Thymus (tissue), 11 donors: ENCODE data around the gene DBP. TPM values are rescaled to one million over a fixed set of nuclear protein-coding genes. Genes with fewer than 3 reads are reported as not detected.

Experiments used
- DNase-seq, 9 donors: peaks; one replicate each; pipeline ENCODE4 v3.0.0-alpha.2; 2013; ENCODE audit warnings: low spot score in 9 of 9, low read depth in 6 of 9, missing footprints in 1 of 9
- H3K27ac ChIP-seq, 2 donors: one replicate each; pipeline ENCODE4 v1.5.1; 2013; ENCODE audit warnings: control low read depth in 1 of 2, low read depth in 1 of 2, low read length in 1 of 2, mild to moderate bottlenecking in 1 of 2, moderate library complexity in 1 of 2
- H3K27me3 ChIP-seq, 2 donors: one replicate each; pipeline ENCODE4 v1.5.1; 2013; ENCODE audit warnings: low read length in 1 of 2; ENCODE audit not compliant: control insufficient read depth in 2 of 2, insufficient read depth in 1 of 2
- H3K36me3 ChIP-seq, 2 donors: one replicate each; pipeline ENCODE4 v1.5.1; 2013; ENCODE audit warnings: low read length in 1 of 2, mild to moderate bottlenecking in 1 of 2, moderate library complexity in 1 of 2; ENCODE audit not compliant: control insufficient read depth in 2 of 2, insufficient read depth in 2 of 2
- H3K4me1 ChIP-seq, 2 donors: one replicate each; pipeline ENCODE4 v1.5.1; 2013; ENCODE audit warnings: low read length in 2 of 2; ENCODE audit not compliant: control insufficient read depth in 2 of 2, insufficient read depth in 2 of 2
- H3K4me3 ChIP-seq, 2 donors: one replicate each; pipeline ENCODE4 v1.5.1; 2013; ENCODE audit warnings: low read length in 2 of 2, control low read depth in 1 of 2, mild to moderate bottlenecking in 1 of 2
- H3K9me3 ChIP-seq, 2 donors: one replicate each; pipeline ENCODE4 v1.5.1; 2013; ENCODE audit warnings: low read length in 1 of 2, mild to moderate bottlenecking in 1 of 2; ENCODE audit not compliant: control insufficient read depth in 2 of 2, insufficient read depth in 1 of 2
- WGBS: extraction: QIAGEN DNeasy Blood & Tissue Kit; methylation state at CpG from one replicate; pipeline ENCODE4 v1.1.7; 2013; 5-methylcytosine and 5-hydroxymethylcytosine counted together
- polyA plus RNA-seq: library from polyadenylated mRNA; stranded (reverse); fragments of 200-250 nt; gene quantifications from one replicate; pipeline ENCODE4 v1.2.3, GENCODE V29; 2013
- total RNA-seq: library from RNA; stranded (reverse); fragments of 120-200 nt; gene quantifications from one replicate; pipeline ENCODE4 v1.2.4, GENCODE V29; 2013
- donor health status: healthy.

Gene DBP
- total and polyA plus RNA-seq, 2 donors: 15.8 to 21.2 TPM

DNA sequence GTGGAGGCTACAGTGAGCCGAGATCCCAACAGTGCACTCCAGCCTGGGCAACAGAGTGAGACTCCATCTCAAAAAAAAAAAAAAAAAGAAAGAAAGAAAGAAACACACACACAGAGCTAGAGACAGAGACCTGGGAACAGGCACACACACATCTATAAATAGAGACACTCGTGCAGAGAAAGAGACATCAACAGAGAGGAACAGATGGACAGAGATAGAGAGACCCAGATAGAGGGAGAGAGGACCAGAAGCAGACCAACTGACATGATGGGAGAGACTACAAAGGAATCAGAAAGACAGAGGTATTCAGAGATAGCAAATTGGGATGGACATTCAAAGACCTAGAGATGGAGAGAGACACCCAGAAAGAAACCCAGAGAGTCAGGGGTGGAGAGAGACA is 11.0 kb upstream of the DBP start:
- Histone ChIP-seq H3K27ac (peak overlapping the region; percentile 18 to 44), H3K4me3 (no peak overlapping the region), H3K36me3 (no peaks in the 10 kb centered on the region), H3K27me3 (peaks cover 0 to 11% of the 10 kb centered on the region in 2 donors), H3K9me3 (no peaks in the 10 kb centered on the region), H3K4me1 (peaks cover 25 to 57% of the 10 kb centered on the region in 2 donors)
- WGBS: 72% methylated on average over 2 of the region's 2 CpGs
- DNase-seq: no peak

- peaks cover 0 to 11% of the 10 kb centered on the region in 2 donors for H3K27me3 ChIP-seq
- peak overlapping the region; percentile 55 to 65 for H3K4me3 ChIP-seq
- H3K36me3 ChIP-seq: no peaks in the 10 kb centered on the region
- peaks cover 24 to 54% of the 10 kb centered on the region in 2 donors for H3K4me1 ChIP-seq
- H3K9me3 ChIP-seq: no peaks in the 10 kb centered on the region
- peak overlapping the region; percentile 76 to 90 for H3K27ac ChIP-seq
- DNase-seq: peak in 1 of 9 donors; percentile 43
- 14% methylated on average over 7 of the region's 10 CpGs for WGBS
Observed at GRCh38 chr19:48646722-48647216, 9.6 kb upstream of the DBP start.

DNA sequence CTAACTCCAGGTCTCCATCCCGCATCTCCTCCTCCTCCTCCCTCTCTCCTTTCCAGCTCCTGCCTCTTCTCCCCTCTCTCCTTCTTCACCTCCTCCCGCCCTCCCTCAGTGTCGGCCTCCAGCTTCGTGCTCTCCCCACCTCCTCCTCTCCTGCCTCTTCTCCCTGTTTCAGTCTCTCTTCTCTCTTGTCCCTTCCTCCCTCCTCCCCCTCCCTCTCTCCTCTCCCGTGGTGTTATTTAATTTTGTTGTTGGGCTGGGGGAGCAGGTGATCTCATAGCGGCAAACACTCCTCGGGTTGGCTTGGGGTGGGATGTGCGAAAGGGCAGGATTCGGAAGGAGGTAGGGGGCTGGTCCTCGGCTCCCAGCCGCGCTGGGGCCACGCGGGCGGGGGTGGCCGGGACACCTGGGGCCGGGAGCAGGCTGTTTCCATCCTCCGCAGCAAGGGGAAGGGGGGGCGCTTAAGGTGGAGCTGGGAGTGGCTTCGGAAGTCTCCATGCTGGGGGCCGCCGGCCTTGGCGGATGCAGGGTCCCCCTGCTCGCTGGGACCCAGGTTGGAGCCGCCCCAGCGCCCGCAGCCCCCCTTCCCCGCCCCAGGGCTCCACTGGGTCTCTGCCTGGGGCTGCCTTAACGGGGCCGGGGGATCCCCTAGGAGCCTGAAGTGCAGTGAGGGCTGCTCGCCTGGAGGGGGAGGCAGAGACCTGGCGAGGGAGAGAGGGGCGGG is 9.0 kb upstream of the DBP start, which contains the start of gene CA11:
TSS of gene CA11 (minus strand) at position 187 of the 721 bp plus-strand sequence. CDS start 555 bp downstream, outside the sequence.
- peak in 8 of 9 donors; percentile 86 to 96 (median 90) for DNase-seq
- WGBS: under 1% methylated on average over 33 of the region's 33 CpGs
- peak within 1 kb of the TSS; percentile 55 to 65 for H3K4me3 ChIP-seq
- H3K27me3 ChIP-seq: peaks cover 0 to 11% of the 10 kb centered on the region in 2 donors
- H3K27ac ChIP-seq: peak within 1 kb of the TSS; percentile 76 to 90
- no peaks in the 10 kb centered on the region for H3K9me3 ChIP-seq
- H3K4me1 ChIP-seq: peaks cover 24 to 54% of the 10 kb centered on the region in 2 donors
- no peaks in the 10 kb centered on the region for H3K36me3 ChIP-seq

DNA sequence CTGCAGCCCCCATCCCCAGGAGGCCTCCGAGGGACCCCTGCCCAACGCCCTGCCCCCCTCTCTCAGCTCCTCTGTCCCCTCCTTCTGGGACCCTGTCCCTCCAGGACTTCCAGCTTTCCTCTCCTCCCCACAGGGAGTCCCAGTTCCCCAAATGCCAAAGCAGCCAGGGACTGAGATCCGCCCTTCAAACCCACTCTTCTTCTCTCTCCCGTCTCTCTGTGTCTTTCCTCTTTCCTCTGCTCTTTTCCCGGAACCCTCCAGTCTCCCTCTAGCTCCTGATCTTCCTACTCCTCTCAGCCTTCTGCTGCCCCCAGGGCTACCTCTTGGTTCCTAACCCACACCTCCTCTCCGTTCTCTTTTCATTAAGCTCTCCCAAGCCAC is 8.4 kb upstream of the DBP start:
- H3K27ac ChIP-seq: peak overlapping the region; percentile 76 to 90

GRCh38 chr19:48644839-48645619 is 7.8 kb upstream of the DBP start:
- H3K27me3 ChIP-seq: peaks cover 0 to 12% of the 10 kb centered on the region in 2 donors
- H3K4me3 ChIP-seq: peak overlapping the region; percentile 55 to 65
- 4% methylated on average over 25 of the region's 25 CpGs for WGBS
- H3K9me3 ChIP-seq: no peaks in the 10 kb centered on the region
- no peaks in the 10 kb centered on the region for H3K36me3 ChIP-seq
- H3K27ac ChIP-seq: peak overlapping the region; percentile 76 to 90
- peak in 5 of 9 donors; percentile 66 to 88 (median 75) for DNase-seq
- peaks cover 24 to 54% of the 10 kb centered on the region in 2 donors for H3K4me1 ChIP-seq

More for the DNA sequence above, 8.4 kb upstream of the DBP start:
- H3K27me3 ChIP-seq: peaks cover 0 to 11% of the 10 kb centered on the region in 2 donors
- H3K4me1 ChIP-seq: peaks cover 24 to 54% of the 10 kb centered on the region in 2 donors
- H3K36me3 ChIP-seq: no peaks in the 10 kb centered on the region
- peak overlapping the region; percentile 55 to 65 for H3K4me3 ChIP-seq
- under 1% methylated on average over 6 of the region's 6 CpGs for WGBS
- no peaks in the 10 kb centered on the region for H3K9me3 ChIP-seq
- peak in 1 of 9 donors; percentile 52 for DNase-seq

DNA sequence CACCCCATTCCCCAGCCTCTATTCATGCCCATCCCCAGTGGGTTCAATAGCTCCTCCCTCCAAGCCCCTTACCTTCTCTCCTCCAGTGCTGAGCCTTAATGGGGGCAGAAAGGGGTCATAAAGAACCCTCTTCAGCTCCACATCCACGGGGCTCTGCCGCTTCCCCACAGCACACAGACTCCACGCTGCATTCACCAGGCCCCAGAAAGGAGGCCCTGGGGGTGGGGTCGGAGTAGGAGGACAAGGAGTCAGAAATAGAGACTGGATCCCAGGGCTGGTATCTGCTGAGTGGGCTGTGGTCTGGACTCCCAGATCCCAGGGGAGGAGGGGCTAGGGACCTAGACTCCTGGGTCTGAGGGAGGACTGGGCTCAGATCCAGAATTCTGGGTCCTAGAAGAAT is 7.2 kb upstream of the DBP start:
- 88% methylated on average over 4 of the region's 4 CpGs for WGBS
- H3K27me3 ChIP-seq: peaks cover 0 to 19% of the 10 kb centered on the region in 2 donors
- DNase-seq: no peak
- H3K4me3 ChIP-seq: no peak overlapping the region
- no peak overlapping the region for H3K27ac ChIP-seq
- H3K4me1 ChIP-seq: peaks cover 19 to 50% of the 10 kb centered on the region in 2 donors
- no peaks in the 10 kb centered on the region for H3K9me3 ChIP-seq
- no peaks in the 10 kb centered on the region for H3K36me3 ChIP-seq

DNA sequence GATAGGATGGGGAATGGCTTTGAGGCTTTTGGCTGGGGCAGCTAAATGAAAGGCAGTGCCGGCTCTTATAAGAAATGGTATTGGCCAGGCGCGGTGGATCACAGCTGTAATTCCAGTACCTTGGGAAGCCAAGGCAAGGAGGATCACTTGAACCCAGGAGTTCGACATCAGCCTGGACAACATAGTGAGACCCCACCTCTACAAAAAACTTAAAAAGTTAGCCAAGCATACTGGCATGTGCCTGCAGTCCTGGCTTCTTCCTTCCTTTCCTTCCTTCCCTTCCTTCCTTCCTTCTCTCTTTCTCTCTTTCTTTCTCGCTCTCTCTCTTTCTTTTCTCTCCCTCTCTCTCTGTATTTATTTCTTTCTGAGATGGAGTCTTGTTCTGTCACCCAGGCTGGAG is 5.7 kb upstream of the DBP start:
- H3K4me3 ChIP-seq: no peak overlapping the region
- H3K4me1 ChIP-seq: peaks cover 20 to 50% of the 10 kb centered on the region in 2 donors
- no peak overlapping the region for H3K27ac ChIP-seq
- H3K27me3 ChIP-seq: peaks cover 0 to 25% of the 10 kb centered on the region in 2 donors
- DNase-seq: no peak
- 98% methylated on average over 5 of the region's 5 CpGs for WGBS
- no peaks in the 10 kb centered on the region for H3K36me3 ChIP-seq
- no peaks in the 10 kb centered on the region for H3K9me3 ChIP-seq

GRCh38 chr19:48641850-48642249 is 4.7 kb upstream of the DBP start:
- DNase-seq: no peak
- H3K36me3 ChIP-seq: no peaks in the 10 kb centered on the region
- no peaks in the 10 kb centered on the region for H3K9me3 ChIP-seq
- peaks cover 0 to 25% of the 10 kb centered on the region in 2 donors for H3K27me3 ChIP-seq
- H3K4me3 ChIP-seq: no peak overlapping the region
- H3K4me1 ChIP-seq: peaks cover 13 to 42% of the 10 kb centered on the region in 2 donors
- WGBS: 95% methylated on average over 2 of the region's 2 CpGs
- H3K27ac ChIP-seq: no peak overlapping the region
